Measurements from ENCODE around the gene PPIF. TPM values are rescaled to one million over a fixed set of nuclear protein-coding genes. Genes with fewer than 3 reads are reported as not detected.

The PPIF gene
- polyA plus RNA-seq, 1 donor = 19.9 TPM

DNA sequence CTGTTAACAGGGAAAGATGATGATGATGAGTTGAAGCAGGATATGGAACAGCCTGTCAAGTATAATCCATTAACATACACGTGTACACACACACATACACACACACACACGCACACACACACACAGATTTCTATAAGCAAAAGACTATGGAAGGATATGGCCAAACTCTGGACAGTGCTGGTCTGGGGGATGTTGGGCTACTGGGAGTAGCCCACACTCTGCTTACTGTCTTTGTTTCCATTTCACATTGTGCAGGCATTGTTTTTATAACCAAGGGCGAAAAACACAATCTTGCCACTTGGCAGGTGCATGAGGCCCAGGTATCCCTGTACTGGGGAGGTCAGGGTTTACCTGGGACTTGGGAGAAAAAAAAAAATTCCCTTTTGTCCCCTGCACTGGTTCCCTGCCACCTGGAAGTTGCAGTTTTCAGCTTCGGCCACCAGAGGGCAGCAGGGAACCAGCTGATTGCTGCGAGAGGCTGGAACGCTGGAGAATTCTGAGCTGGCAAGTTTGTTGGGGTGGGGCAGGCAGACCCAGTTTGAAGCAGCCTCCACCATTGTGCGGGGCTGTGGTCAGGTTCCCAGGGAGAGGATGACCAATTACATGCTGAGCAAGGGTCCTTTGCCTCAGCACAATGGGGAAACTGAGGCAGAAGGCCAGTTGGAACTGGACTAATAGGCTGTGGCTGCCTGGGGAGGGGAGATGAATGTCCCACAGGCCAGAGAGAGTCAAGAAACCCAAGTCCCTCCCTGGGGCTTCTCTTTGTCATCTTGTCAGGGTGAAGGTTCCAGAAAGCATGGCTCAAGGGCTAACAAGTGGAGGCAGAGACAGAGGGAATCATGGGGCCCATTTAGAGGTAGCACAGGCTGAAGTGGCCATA, 27.3 kb downstream of the PPIF start:
- DNase-seq (ENCODE audit: low read depth) = peak; percentile 53

DNA sequence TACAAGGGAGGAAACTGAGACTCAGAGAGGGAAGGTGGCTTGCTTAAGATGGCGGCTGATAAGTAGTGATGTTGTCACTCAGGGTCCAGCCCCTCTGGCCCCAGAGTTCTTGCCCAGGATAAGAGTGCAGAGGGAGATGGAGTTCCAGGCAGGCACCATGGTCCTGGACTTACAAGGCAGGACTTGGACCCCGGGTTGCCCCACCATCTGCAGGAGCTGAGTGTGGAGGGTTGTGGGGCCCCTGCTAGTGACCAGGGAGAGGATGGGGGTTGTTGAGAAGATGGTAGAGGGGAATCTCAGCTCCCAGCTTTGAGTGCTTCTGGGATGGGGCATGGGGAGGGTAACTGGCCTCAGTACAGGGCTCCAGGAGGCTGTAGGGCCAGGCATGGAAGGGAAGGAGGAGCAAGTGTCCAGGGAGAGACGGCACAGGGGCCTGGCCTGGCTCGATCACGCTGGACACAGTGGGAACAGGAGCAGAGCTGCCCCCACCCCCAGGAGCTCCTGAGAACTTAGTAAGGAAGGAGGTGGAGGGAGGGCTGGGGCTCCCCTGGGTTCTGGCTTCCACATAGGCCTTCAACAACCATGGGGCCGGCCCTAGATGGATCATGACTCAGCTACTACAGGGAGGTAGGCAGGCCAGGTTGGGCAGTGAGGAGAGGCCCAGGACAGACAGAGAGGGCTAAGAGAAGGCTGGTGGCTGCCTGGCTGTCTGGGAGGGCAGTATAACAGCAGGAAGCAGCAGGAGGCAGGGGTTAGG, 28.2 kb downstream of the PPIF start:
- DNase-seq (ENCODE audit: low read depth) = no peak

DNA sequence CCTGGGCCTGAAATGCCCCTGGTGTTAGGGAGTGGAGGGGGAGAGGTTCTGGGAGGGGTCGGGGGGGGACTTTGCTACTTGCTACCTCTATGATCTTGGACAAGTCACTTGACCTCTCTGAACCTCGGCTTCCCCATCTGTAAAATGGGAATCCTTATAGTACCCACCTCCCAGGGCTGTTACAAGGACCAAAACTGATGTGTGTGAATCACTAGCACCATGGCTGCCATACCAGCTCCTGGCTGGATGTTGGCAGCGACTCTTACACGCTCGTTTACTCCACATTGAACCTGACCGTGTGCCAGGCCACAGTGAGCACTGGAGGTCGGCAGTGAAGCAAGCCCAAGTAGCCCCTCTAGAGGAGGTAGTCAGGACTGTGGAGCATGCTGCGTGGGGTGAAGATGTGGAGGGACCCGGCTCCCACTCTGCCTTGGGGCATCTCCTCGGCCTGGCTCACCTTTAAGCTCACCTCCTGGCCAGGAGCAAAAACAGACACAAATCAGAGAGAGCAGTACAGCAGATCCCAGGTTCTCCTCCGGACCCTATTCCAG, 28.9 kb downstream of the PPIF start:
- no peak for DNase-seq (ENCODE audit: low read depth)

DNA sequence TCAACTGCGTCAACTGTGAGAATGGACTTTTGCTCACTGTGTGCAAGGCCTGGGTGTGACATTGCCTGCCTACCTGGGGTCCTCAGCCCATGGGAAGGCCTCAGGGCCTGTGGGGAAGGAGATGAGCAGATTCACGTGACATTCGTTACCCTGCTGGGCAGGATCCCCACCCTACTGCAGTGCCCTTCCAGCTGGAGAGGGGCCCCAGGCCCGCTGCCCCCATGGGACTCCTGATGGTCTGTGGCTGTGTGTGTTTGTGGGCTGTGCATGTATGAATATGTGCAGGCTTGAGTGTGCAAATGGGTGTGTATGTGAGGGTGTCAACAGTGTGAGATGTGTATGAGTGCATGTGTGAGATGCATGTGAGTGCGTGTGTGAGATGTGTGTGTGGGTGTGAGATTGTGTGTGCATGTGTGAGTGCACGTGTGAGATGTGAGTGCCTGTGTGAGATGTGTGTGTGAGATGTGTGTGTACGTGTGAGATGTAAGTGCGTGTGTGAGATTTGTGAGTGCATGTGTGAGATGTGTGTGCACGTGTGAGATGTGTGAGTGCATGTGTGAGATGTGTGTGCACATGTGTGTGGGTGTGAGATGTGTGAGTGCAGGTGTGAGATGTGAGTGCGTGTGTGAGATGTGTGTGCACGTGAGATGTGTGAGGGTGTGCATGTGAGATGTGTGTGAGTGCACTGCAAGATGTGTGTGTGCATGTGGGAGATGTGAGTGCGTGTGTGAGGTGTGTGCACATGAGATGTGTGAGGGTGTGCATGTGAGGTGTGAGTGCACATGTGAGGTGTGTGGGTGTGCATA, 29.7 kb downstream of the PPIF start:
- DNase-seq (ENCODE audit: low read depth) = no peak

DNA sequence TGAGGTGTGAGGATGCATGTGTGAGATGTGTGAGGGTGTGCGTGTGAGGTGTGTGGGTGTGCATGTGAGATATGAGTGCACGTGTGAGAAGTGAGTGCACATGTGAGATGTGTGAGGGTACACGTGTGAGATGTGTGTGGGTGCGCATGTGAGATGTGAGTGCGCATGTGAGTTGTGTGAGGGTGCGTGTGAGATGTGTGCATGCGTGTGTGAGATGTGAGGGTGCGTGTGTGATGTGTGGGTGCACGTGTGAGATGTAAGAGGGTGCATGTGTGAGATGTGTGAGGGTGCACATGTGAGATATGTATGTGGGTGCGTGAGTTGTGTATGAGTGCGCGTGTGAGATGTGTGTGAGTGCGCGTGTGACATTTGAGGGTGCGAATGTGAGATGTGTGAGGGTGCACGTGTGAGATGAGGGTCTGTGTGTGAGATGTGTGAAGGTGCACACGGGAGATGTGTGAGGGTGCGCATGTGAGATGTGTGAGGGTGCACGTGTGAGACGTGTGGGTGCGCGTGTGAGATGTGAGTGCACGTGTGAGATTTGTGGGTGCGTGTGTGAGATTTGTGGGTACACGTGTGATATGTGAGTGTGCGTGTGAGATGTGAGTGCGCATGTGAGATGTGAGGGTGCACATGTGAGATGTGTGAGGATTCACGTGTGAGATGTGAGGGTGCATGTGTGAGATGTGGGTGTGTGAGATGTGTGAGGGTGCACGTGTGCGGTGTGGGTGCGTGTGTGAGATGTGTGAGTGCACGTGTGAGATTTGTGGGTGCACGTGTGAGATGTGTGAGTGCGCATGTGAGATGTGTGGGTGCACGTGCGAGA, 30.5 kb downstream of the PPIF start:
- DNase-seq (ENCODE audit: low read depth) = no peak

DNA sequence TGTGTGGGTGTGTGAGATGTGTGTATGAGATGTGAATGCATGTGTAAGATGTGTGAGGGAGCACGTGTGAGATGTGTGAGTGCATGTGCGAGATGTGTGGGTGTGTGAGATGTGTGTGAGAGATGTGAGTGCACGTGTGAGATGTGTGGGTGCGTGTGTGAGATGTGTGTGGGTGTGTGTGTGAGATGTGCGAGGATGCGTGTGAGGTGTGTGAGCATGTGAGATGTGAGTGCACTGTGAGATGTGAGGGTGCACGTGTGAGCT, 31.0 kb downstream of the PPIF start:
- no peak for DNase-seq (ENCODE audit: low read depth)

- DNase-seq (ENCODE audit: low read depth) = no peak
These were observed 31.6 kb downstream of the PPIF start for GRCh38 chr10:79378647-79379511.

DNA sequence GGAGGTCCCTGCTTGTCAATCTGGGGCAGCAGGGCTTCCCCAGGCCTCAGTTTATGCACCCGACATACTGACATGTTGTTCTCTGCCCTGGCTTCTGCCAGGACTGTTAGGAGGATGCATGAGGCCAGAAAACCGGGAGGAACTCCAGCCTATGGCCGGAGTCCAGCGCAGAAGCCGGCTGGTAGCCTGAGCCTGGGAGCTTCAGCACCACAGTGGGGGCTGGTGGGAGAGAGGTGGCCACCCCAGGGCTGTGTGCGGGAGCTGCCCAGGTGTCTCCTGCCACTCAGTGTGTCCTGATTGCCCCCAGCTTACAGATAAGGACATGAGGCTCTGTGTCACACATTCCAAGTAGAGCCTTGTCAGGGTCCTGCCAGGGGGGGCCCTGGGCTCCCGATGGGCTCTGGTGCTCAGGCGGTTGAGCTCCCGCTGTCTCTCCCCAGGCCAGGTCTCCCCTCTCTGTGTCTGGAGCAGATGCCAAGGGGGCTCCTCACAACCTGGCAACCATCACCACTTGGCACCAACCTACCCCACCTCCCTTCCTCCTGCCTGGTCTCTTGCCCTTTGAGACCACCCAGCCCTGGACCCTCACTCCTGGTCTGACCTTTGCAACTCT, 32.3 kb downstream of the PPIF start:
- no peak for DNase-seq (ENCODE audit: low read depth)

DNA sequence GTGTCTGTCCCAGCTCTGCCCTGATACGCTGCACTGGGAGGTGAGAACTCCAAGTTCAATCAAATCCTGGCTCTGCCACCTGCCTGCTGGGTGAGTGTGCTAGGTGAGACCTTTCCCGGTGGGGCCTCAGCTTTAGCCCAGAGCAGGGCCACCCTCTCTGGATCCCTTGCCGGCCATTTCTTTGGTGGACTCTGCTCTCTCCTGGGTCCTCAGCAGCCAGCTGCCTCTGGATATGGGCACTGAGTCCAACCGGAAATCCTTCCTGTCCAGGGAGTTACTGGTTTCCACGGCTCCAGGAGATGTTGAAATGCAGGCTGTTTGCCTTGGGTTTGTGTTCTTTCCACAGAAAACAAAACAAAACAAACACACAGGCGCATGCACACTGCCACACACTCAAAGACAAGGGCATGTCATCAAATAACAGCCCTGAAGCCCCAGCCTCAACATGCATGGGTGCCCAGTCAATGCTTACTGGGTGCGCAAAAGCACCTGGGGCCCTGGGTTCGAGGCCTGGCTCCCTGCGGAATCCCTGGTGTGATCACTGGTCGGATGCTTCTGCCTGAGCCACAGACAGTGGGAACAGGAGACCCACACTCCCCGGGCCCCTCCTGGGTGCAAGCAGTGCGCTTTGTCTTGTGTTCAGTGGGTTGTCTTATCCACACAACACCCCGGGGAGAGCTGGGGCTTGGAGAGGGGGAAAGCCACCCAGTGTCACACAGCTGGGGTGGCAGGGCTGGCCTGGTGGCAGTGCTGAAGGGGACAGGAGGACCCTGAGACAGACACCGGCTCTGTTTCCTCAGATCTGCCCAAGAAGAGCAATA, 33.1 kb downstream of the PPIF start:
- no peak for DNase-seq (ENCODE audit: low read depth)

GRCh38 chr10:79380946-79381721, 33.9 kb downstream of the PPIF start:
- DNase-seq (ENCODE audit: low read depth) = no peak

- DNase-seq (ENCODE audit: low read depth) = no peak
These were observed 34.5 kb downstream of the PPIF start for GRCh38 chr10:79381804-79382221.

DNA sequence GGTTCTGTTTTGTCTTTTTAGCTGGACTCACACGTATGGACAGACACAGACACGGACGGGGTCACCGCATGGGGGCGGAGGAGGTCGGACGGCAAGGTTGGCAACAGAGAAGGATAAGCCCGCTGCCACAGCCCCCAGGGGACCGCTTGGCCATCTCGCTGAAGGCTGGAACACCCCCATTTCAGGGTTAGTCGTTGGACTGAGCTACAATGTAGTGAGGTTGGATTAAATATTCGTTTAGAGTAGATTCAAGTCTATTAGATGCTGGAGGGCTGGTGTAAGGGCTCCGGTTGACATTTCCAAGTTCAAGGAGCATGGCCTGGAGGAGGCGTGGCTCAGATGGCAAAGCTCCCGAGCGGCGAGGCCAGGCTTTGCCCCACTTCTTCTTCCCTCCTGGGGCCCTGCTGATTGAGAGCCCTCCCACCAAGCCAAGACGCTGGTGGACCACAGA, 35.2 kb downstream of the PPIF start:
- no peak for DNase-seq (ENCODE audit: low read depth)

- DNase-seq (ENCODE audit: low read depth) = no peak
These were observed 36.8 kb downstream of the PPIF start for GRCh38 chr10:79383974-79384606.

DNA sequence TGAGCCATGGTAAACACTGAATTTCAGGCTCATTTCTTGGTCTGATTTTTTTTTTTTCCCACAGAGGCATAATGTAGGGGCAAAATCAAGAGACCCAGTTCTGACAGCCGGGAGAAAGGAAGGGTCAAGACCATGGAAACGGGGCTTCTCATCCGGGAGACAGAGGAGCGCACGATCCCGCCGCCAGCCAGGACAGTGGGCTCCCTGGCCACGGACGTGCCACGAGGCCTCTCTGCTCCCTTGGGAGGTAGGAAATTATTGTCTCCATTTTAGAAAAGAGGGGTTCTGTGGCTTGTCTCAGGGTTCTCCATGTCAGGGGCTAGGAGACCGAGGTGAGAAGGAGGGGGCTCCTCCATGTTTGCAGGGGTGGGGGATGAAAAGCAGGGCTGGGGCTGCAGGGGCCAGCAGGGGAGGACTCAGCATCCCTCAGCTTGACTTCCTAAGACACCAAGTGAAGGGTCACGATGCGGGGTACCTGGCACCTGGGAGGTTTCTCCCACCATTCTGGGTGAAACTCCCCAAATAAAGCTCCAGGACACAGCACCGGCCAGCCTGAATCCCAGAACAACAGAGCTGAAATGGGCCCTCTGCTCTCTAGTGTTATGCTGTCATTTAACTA, 37.6 kb downstream of the PPIF start:
- no peak for DNase-seq (ENCODE audit: low read depth)

- DNase-seq (ENCODE audit: low read depth) = no peak
These were observed 38.1 kb downstream of the PPIF start for GRCh38 chr10:79385392-79385795.

- DNase-seq (ENCODE audit: low read depth) = no peak
These were observed 38.7 kb downstream of the PPIF start for GRCh38 chr10:79385804-79386531.
